ENCODE results near the gene BRIP1. TPM values are rescaled to one million over a fixed set of nuclear protein-coding genes. Genes with fewer than 3 reads are reported as not detected.

BRIP1 gene
- total RNA-seq, 1 donor from 2014 or later, result 18.9 TPM

DNA sequence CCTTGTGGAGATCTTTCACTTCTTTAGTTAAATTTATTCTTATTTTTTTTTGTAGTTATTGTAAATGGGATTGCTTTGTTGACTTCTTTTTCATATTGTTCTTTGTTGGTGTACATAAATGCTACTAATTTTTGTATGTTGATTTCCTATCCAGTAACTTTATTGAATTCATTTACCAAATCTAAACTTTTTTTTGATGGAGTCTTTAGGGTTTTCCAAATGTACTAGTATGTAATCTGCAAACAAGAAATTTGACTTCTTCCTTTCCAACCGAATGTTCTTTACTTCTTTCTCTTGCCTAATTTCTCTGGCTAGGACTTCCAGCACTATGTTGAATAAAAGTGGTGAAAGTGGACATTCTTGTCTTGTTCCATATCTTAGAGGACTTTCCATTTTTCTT, 230.5 kb downstream of the BRIP1 start:
- TF ChIP-seq, protein P1, sequence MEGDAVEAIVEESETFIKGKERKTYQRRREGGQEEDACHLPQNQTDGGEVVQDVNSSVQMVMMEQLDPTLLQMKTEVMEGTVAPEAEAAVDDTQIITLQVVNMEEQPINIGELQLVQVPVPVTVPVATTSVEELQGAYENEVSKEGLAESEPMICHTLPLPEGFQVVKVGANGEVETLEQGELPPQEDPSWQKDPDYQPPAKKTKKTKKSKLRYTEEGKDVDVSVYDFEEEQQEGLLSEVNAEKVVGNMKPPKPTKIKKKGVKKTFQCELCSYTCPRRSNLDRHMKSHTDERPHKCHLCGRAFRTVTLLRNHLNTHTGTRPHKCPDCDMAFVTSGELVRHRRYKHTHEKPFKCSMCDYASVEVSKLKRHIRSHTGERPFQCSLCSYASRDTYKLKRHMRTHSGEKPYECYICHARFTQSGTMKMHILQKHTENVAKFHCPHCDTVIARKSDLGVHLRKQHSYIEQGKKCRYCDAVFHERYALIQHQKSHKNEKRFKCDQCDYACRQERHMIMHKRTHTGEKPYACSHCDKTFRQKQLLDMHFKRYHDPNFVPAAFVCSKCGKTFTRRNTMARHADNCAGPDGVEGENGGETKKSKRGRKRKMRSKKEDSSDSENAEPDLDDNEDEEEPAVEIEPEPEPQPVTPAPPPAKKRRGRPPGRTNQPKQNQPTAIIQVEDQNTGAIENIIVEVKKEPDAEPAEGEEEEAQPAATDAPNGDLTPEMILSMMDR (conservative IDR thresholded peaks at IDR 0.05), result no peak
- no peak overlapping the region for H3K4me3 Mint-ChIP-seq
- no peak overlapping the region for H3K27ac Mint-ChIP-seq
- H3K4me1 Mint-ChIP-seq (ENCODE audit: unreplicated experiment), result no peaks in the 10 kb centered on the region
- peaks cover 12% of the 10 kb centered on the region for H3K27me3 Mint-ChIP-seq
- H3K36me3 Mint-ChIP-seq, result no peaks in the 10 kb centered on the region
- no peak for DNase-seq (ENCODE audit: extremely low spot score, unreplicated experiment)
- H3K9me3 Mint-ChIP-seq, result peaks cover 8% of the 10 kb centered on the region

DNA sequence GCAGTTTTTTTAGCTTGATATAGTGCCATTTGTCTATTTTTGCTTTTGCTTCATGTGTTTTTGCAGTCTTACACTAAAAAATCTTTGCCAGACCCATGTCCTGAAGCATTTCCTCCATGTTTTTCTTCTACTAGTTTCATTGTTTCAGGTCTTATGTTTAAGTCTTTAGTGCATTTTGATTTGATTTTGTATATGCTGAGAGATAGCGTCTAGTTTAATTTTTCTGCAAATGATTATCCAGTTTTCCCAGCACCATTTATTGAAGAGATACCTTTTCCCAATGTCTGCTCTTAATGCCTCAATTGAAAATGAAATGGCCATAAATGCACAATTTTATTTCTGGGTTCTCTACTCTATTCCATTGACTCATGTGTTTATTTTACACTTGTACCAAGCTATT, 231.5 kb downstream of the BRIP1 start:
- TF ChIP-seq, protein P1 (conservative IDR thresholded peaks at IDR 0.05), result no peak
- peaks cover 8% of the 10 kb centered on the region for H3K27me3 Mint-ChIP-seq
- DNase-seq (ENCODE audit: extremely low spot score, unreplicated experiment), result no peak
- no peak overlapping the region for H3K27ac Mint-ChIP-seq
- H3K4me1 Mint-ChIP-seq (ENCODE audit: unreplicated experiment), result no peaks in the 10 kb centered on the region
- H3K4me3 Mint-ChIP-seq, result no peak overlapping the region
- H3K9me3 Mint-ChIP-seq, result peaks cover 8% of the 10 kb centered on the region
- no peaks in the 10 kb centered on the region for H3K36me3 Mint-ChIP-seq

Other genes with a start within 250 kb of the BRIP1 start
- gene INTS2, start 64.5 kb upstream of the BRIP1 start, total RNA-seq (ENCODE audit: low replicate concordance), result 13.9 and 18.2 TPM in 2 replicates
- gene MED13, start 201.8 kb upstream of the BRIP1 start, total RNA-seq (ENCODE audit: low replicate concordance), result 56.6 and 57.1 TPM in 2 replicates